Mucosa of rectum (tissue), 2 donors: ENCODE measurements around the gene OTOP2.

Source experiments
- H3K27ac ChIP-seq, 2 donors: one replicate each; pipeline ENCODE4 v1.7.0; 2013; ENCODE audit warnings: inconsistent platforms in 2 of 2, low read depth in 2 of 2, low read length in 2 of 2
- H3K27me3 ChIP-seq, 2 donors: one replicate each; pipeline ENCODE4 v1.7.0; 2013; ENCODE audit warnings: low read length in 2 of 2; ENCODE audit not compliant: control insufficient read depth in 2 of 2, insufficient read depth in 2 of 2
- H3K36me3 ChIP-seq, 2 donors: one replicate each; pipeline ENCODE4 v1.7.0; 2013; ENCODE audit warnings: low read length in 2 of 2; ENCODE audit not compliant: control insufficient read depth in 2 of 2, insufficient read depth in 2 of 2
- H3K4me1 ChIP-seq, 2 donors: one replicate each; pipeline ENCODE4 v1.7.0; 2013; ENCODE audit warnings: low read length in 2 of 2, mild to moderate bottlenecking in 1 of 2; ENCODE audit not compliant: control insufficient read depth in 2 of 2, insufficient read depth in 2 of 2
- H3K4me3 ChIP-seq, 2 donors: one replicate each; pipeline ENCODE4 v1.7.0; 2013; ENCODE audit warnings: low read length in 2 of 2
- H3K9ac ChIP-seq, 2 donors: one replicate each; pipeline ENCODE4 v1.7.0; 2013; ENCODE audit warnings: low read length in 2 of 2, low read depth in 1 of 2, mild to moderate bottlenecking in 1 of 2
- H3K9me3 ChIP-seq, 2 donors: one replicate each; pipeline ENCODE4 v1.7.0; 2013; ENCODE audit warnings: low read length in 2 of 2; ENCODE audit not compliant: control insufficient read depth in 2 of 2
- donor health status: healthy.
- donor health status: Normal muscosa, but diverticular disease.

Gene OTOP2

GRCh38 chr17:74971842-74972106 is 47.7 kb downstream of the OTOP2 start:
- Histone ChIP-seq H3K9ac (peak overlapping the region in 1 of 2 donors; percentile 83), H3K27ac (peak overlapping the region; percentile 71 to 84), H3K4me3 (peak overlapping the region; percentile 64 to 66), H3K36me3 (no peaks in the 10 kb centered on the region), H3K27me3 (peaks cover 3 to 6% of the 10 kb centered on the region in 2 donors), H3K9me3 (no peaks in the 10 kb centered on the region), H3K4me1 (peaks cover 9 to 19% of the 10 kb centered on the region in 2 donors)

GRCh38 chr17:74972107-74972972 is 48.3 kb downstream of the OTOP2 start, which contains the start of gene HID1:
TSS of gene HID1 (minus strand) at chr17:74972759. CDS start at chr17:74972656, 103 bp downstream.
- H3K27me3 ChIP-seq, result peaks cover 3 to 6% of the 10 kb centered on the region in 2 donors
- peak within 1 kb of the TSS; percentile 66 to 72 for H3K4me3 ChIP-seq
- H3K36me3 ChIP-seq, result no peaks in the 10 kb centered on the region
- H3K4me1 ChIP-seq, result peaks cover 9 to 19% of the 10 kb centered on the region in 2 donors
- H3K9me3 ChIP-seq, result no peaks in the 10 kb centered on the region
- H3K27ac ChIP-seq, result peak within 1 kb of the TSS; percentile 74 to 84
- H3K9ac ChIP-seq, result peak within 1 kb of the TSS in 1 of 2 donors; percentile 83

- Histone ChIP-seq H3K36me3 (no peaks in the 10 kb centered on the region), H3K27ac (no peak overlapping the region), H3K27me3 (peaks cover 3 to 6% of the 10 kb centered on the region in 2 donors), H3K4me1 (peaks cover 9 to 19% of the 10 kb centered on the region in 2 donors), H3K9ac (peak overlapping the region in 1 of 2 donors; percentile 61), H3K9me3 (no peaks in the 10 kb centered on the region), H3K4me3 (peak overlapping the region; percentile 62 to 72)
Measured at GRCh38 chr17:74972973-74973328, 48.9 kb downstream of the OTOP2 start.

- no peaks in the 10 kb centered on the region for H3K36me3 ChIP-seq
- H3K27ac ChIP-seq, result no peak overlapping the region
- peaks cover 3 to 6% of the 10 kb centered on the region in 2 donors for H3K27me3 ChIP-seq
- H3K4me3 ChIP-seq, result no peak overlapping the region
- no peak overlapping the region for H3K9ac ChIP-seq
- H3K9me3 ChIP-seq, result no peaks in the 10 kb centered on the region
- H3K4me1 ChIP-seq, result peaks cover 4 to 5% of the 10 kb centered on the region in 2 donors
Measured at GRCh38 chr17:74975943-74976342, 51.9 kb downstream of the OTOP2 start.

- Histone ChIP-seq H3K9ac (no peak overlapping the region), H3K9me3 (no peaks in the 10 kb centered on the region), H3K27ac (no peak overlapping the region), H3K4me3 (no peak overlapping the region), H3K36me3 (no peaks in the 10 kb centered on the region), H3K4me1 (peaks cover 9 to 16% of the 10 kb centered on the region in 2 donors), H3K27me3 (peaks cover 3 to 6% of the 10 kb centered on the region in 2 donors)
Measured at GRCh38 chr17:74977802-74978201, 53.7 kb downstream of the OTOP2 start.

- Histone ChIP-seq H3K4me3 (no peak overlapping the region), H3K4me1 (peaks cover 9 to 14% of the 10 kb centered on the region in 2 donors), H3K27me3 (peaks cover 0 to 3% of the 10 kb centered on the region in 2 donors), H3K36me3 (no peaks in the 10 kb centered on the region), H3K27ac (no peak overlapping the region), H3K9me3 (no peaks in the 10 kb centered on the region), H3K9ac (no peak overlapping the region)
Measured at GRCh38 chr17:74978240-74978639, 54.2 kb downstream of the OTOP2 start.

- Histone ChIP-seq H3K36me3 (no peaks in the 10 kb centered on the region), H3K27ac (no peak overlapping the region), H3K4me1 (peaks cover 9 to 14% of the 10 kb centered on the region in 2 donors), H3K9ac (no peak overlapping the region), H3K27me3 (peaks cover 0 to under 1% of the 10 kb centered on the region in 2 donors), H3K9me3 (no peaks in the 10 kb centered on the region), H3K4me3 (no peak overlapping the region)
Measured at GRCh38 chr17:74979408-74980146, 55.5 kb downstream of the OTOP2 start.

- no peaks in the 10 kb centered on the region for H3K36me3 ChIP-seq
Measured at GRCh38 chr17:74981318-74981978, 57.4 kb downstream of the OTOP2 start.

GRCh38 chr17:74981979-74982662 is 58.0 kb downstream of the OTOP2 start:
- Histone ChIP-seq H3K4me1 (peaks cover 9 to 17% of the 10 kb centered on the region in 2 donors), H3K4me3 (peak overlapping the region; percentile 78 to 82), H3K36me3 (no peaks in the 10 kb centered on the region), H3K27ac (peak overlapping the region; percentile 75 to 79), H3K9ac (peak overlapping the region; percentile 74 to 77), H3K27me3 (no peaks in the 10 kb centered on the region), H3K9me3 (no peaks in the 10 kb centered on the region)

More at GRCh38 chr17:74981318-74981978, 57.4 kb downstream of the OTOP2 start:
- H3K27ac ChIP-seq, result peak overlapping the region; percentile 75 to 79
- peak overlapping the region; percentile 78 to 82 for H3K4me3 ChIP-seq
- no peaks in the 10 kb centered on the region for H3K27me3 ChIP-seq
- peaks cover 9 to 14% of the 10 kb centered on the region in 2 donors for H3K4me1 ChIP-seq
- no peaks in the 10 kb centered on the region for H3K9me3 ChIP-seq
- peak overlapping the region; percentile 74 to 77 for H3K9ac ChIP-seq
